ENCODE data around the gene TKT. TPM values are rescaled to one million over a fixed set of nuclear protein-coding genes. Genes with fewer than 3 reads are reported as not detected.
"Not testable (repeated sequence)": the region's sequence is repeated elsewhere in the genome, so short reads cannot be mapped to it uniquely, and the experiment has no call there.

The TKT gene
- total and polyA plus RNA-seq, 2 of the 13 experiments (the other 11 are each of a cell fraction or from before 2014, with no cell fraction given) = 150 to 238 TPM

GRCh38 chr3:53299611-53300023 lies 43.8 kb upstream of the TKT start:
- H3K27ac ChIP-seq (ENCODE audit: extremely low read length, insufficient read depth, low read length) = not testable (repeated sequence)
- H3K4me1 ChIP-seq (ENCODE audit: insufficient read depth, low read length) = peaks cover 19% of the 10 kb centered on the region

More at GRCh38 chr3:53299611-53300023, 43.8 kb upstream of the TKT start:
- WGBS (ENCODE audit: low lambda C conversion rate) = 74% methylated on average over 5 of the region's 5 CpGs
- intact Hi-C loops (cut with micrococcal nuclease; ENCODE audit: unreplicated experiment) = loop anchor here (1.0 to 2.0 kb wide), 3 partner anchors 47 to 411 kb away; partner anchors contain the start of gene DCP1A
- CTCF ChIA-PET (ENCODE audit: low intra/inter-chr PET ratio, low total read pairs) = interaction anchor here (1.3 kb wide), 1 partner anchor 411 kb away, joined by 7 read pairs; no protein-coding TSS in a partner anchor
- H3K9me3 ChIP-seq (ENCODE audit: low read length); H3K4me3 ChIP-seq (replicated peaks in 1 of 3; ENCODE audit: insufficient read depth in 1 of 3, low read depth in 2 of 3, low read length in 3 of 3); H2AFZ ChIP-seq (ENCODE audit: low read length); H3K4me2 ChIP-seq (ENCODE audit: low read depth, low read length); in situ Hi-C loops (cut with HindIII; ENCODE audit: extremely low pct_ligation_motif_present, low pct_unique_long_range_greater_than_20kb); H4K20me1 ChIP-seq (ENCODE audit: insufficient read depth, low read length); H3K27me3 ChIP-seq (ENCODE audit: control insufficient read depth in 1 of 2, insufficient read depth in 2 of 2, low read length in 2 of 2); POLR2A ChIA-PET; H3K9ac ChIP-seq (ENCODE audit: insufficient read depth, low read depth, low read length); BruUV-seq (replicated peaks); H3K79me2 ChIP-seq (ENCODE audit: insufficient read depth, low read length): not testable (repeated sequence)
- DNase-seq (ENCODE audit: low spot score) = peak; percentile 40
- peaks cover 11 to 42% of the 10 kb centered on the region in 2 experiments for H3K36me3 ChIP-seq (replicated peaks in 1 of 2; ENCODE audit: control insufficient read depth in 1 of 2, insufficient read depth in 2 of 2, low read length in 2 of 2)
- FAIRE-seq = peak; percentile 73
- peak; percentile 74 for ATAC-seq
- TF ChIP-seq PPARG (CRISPR knock-in tag; conservative IDR thresholded peaks at IDR 0.05) (peak; percentile 22; the same call in 1 of the 2 replicates), CEBPG (CRISPR knock-in tag; IDR thresholded peaks at IDR 0.05) (peak; percentile 55), SMC3 (IDR thresholded peaks at IDR 0.05; ENCODE audit: low read length) (peak; percentile 63; the same call in 1 of the 2 replicates), STAG1 (CRISPR knock-in tag; IDR thresholded peaks at IDR 0.05) (peak; percentile 77), RAD21 (CRISPR knock-in tag; IDR thresholded peaks at IDR 0.05) (peak; percentile 56; the same call in 1 of the 2 replicates), CEBPB (IDR thresholded peaks at IDR 0.05; ENCODE audit: borderline replicate concordance, low read depth, low read length) (peak; percentile 54; the same call in 1 of the 2 replicates), ARID3A (IDR thresholded peaks at IDR 0.05; ENCODE audit: low read depth, low read length) (0 out of 2 replicates have a peak, but pooled peaks have one; percentile 17), TEF (CRISPR knock-in tag; IDR thresholded peaks at IDR 0.05) (peak; percentile 49; the same call in 1 of the 2 replicates), CTCF (CRISPR knock-in tag; IDR thresholded peaks at IDR 0.05) (peak; percentile 75)
